HG02943 (cell line): ENCODE results near the gene SNRK.
"Not testable (repeated sequence)": the region's sequence is repeated elsewhere in the genome, so short reads cannot be mapped to it uniquely, and the experiment has no call there.

Experiments
- ATAC-seq: cut with Tn5 transposase; IDR thresholded peaks from one replicate; pipeline ENCODE4 v1.9.1; 2021; ENCODE audit warnings: mild to moderate bottlenecking, low read depth, moderate library complexity; ENCODE audit not compliant: unreplicated experiment

The SNRK gene

GRCh38 chr3:43344520-43344919 lies 58.2 kb downstream of the SNRK start:
- no peak for ATAC-seq

GRCh38 chr3:43345246-43345645 lies 58.9 kb downstream of the SNRK start:
- no peak for ATAC-seq

- no peak for ATAC-seq
These were observed 59.5 kb downstream of the SNRK start for GRCh38 chr3:43345877-43346276.

- ATAC-seq: no peak
These were observed 60.8 kb downstream of the SNRK start for GRCh38 chr3:43346978-43347749.

GRCh38 chr3:43347774-43348173 lies 61.4 kb downstream of the SNRK start:
- ATAC-seq: no peak

- no peak for ATAC-seq
These were observed 62.0 kb downstream of the SNRK start for GRCh38 chr3:43348350-43348749.

- ATAC-seq: no peak
These were observed 62.7 kb downstream of the SNRK start for GRCh38 chr3:43348852-43349574.

- no peak for ATAC-seq
These were observed 63.4 kb downstream of the SNRK start for GRCh38 chr3:43349716-43350115.

GRCh38 chr3:43353393-43353792 lies 67.1 kb downstream of the SNRK start:
- no peak for ATAC-seq

- ATAC-seq: no peak
These were observed 67.8 kb downstream of the SNRK start for GRCh38 chr3:43353923-43354670.

GRCh38 chr3:43356033-43356432 lies 69.7 kb downstream of the SNRK start:
- ATAC-seq: not testable (repeated sequence)

- ATAC-seq: no peak
These were observed 74.7 kb downstream of the SNRK start for GRCh38 chr3:43361077-43361476.

GRCh38 chr3:43362183-43362582 lies 75.8 kb downstream of the SNRK start:
- ATAC-seq: no peak

GRCh38 chr3:43362961-43363360 lies 76.6 kb downstream of the SNRK start:
- no peak for ATAC-seq

- ATAC-seq: no peak
These were observed 77.4 kb downstream of the SNRK start for GRCh38 chr3:43363621-43364266.

GRCh38 chr3:43364494-43364893 lies 78.2 kb downstream of the SNRK start:
- ATAC-seq: no peak

GRCh38 chr3:43364926-43365325 lies 78.6 kb downstream of the SNRK start:
- no peak for ATAC-seq

- ATAC-seq: no peak
These were observed 79.4 kb downstream of the SNRK start for GRCh38 chr3:43365601-43366305.

- ATAC-seq: no peak
These were observed 80.1 kb downstream of the SNRK start for GRCh38 chr3:43366481-43366880.

- ATAC-seq: no peak
These were observed 80.5 kb downstream of the SNRK start for GRCh38 chr3:43366885-43367284.
